GM23338 (cell line): ENCODE data around the gene MIGA1.

Experiments
- CREB1 ChIP-seq: fragments of 250-450 bp; sonication (Bioruptor Pico); IDR thresholded peaks from 2 replicates; pipeline ENCODE4 v1.5.0; 2020; ENCODE audit warnings: low read depth, mild to moderate bottlenecking, moderate library complexity
- CTCF ChIP-seq, 2 experiments: fragments of 200-600 bp in 1 of 2; sonication (generic) in 1 of 2; conservative IDR thresholded peaks; 2 replicates each; pipeline versions ENCODE4 v1.5.1 to v1.6.1; 2016 to 2017; ENCODE audit warnings: antibody characterized with exemption in 2 of 2, low read depth in 2 of 2, mild to moderate bottlenecking in 2 of 2, moderate library complexity in 1 of 2
- EZH2phosphoT487 ChIP-seq: fragments of 200-600 bp; sonication (generic); IDR thresholded peaks from one replicate; pipeline ENCODE4 v1.8.1; 2018; ENCODE audit warnings: antibody characterized with exemption; ENCODE audit not compliant: unreplicated experiment
- JUNB ChIP-seq: IDR thresholded peaks from one replicate; pipeline ENCODE4 v1.6.1; 2016; ENCODE audit warnings: antibody characterized with exemption; ENCODE audit not compliant: unreplicated experiment
- POLR2AphosphoS5 ChIP-seq: IDR thresholded peaks from 2 replicates; pipeline ENCODE4 v1.6.1; 2016; ENCODE audit warnings: antibody characterized with exemption, low read depth
- ZNF331 ChIP-seq: fragments of 250-450 bp; sonication (Bioruptor Pico); IDR thresholded peaks from 2 replicates; pipeline ENCODE4 v1.5.0; 2020; ENCODE audit warnings: low read depth, mild to moderate bottlenecking, moderate library complexity
- TF ChIP-seq, protein P1 (sequence below): IDR thresholded peaks from one replicate; pipeline ENCODE4 v1.6.1; 2018; ENCODE audit warnings: antibody characterized with exemption; ENCODE audit not compliant: unreplicated experiment

DNA sequence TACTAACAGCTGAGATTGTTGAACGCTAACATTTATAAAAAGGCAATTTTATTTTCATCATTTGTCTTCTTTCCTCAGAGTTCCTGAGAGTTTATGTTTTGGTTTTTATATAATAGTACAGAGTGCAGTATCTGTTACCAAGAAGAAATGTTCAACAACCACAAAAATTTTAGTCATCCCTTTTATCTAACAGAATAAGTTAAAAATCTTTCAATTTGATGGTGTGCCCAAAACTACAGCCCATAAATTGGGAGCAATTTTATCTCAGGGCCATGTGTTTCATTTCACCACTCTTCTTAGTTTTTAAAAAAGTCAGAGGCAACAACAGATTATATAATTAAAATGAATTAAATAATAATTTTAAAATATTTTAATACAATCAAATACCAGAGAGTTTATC lies 146.1 kb downstream of the MIGA1 start:
- TF ChIP-seq CTCF (conservative IDR thresholded peaks at IDR 0.05; ENCODE audit: low read depth in 2 of 2): no peak
- TF ChIP-seq, protein P1, sequence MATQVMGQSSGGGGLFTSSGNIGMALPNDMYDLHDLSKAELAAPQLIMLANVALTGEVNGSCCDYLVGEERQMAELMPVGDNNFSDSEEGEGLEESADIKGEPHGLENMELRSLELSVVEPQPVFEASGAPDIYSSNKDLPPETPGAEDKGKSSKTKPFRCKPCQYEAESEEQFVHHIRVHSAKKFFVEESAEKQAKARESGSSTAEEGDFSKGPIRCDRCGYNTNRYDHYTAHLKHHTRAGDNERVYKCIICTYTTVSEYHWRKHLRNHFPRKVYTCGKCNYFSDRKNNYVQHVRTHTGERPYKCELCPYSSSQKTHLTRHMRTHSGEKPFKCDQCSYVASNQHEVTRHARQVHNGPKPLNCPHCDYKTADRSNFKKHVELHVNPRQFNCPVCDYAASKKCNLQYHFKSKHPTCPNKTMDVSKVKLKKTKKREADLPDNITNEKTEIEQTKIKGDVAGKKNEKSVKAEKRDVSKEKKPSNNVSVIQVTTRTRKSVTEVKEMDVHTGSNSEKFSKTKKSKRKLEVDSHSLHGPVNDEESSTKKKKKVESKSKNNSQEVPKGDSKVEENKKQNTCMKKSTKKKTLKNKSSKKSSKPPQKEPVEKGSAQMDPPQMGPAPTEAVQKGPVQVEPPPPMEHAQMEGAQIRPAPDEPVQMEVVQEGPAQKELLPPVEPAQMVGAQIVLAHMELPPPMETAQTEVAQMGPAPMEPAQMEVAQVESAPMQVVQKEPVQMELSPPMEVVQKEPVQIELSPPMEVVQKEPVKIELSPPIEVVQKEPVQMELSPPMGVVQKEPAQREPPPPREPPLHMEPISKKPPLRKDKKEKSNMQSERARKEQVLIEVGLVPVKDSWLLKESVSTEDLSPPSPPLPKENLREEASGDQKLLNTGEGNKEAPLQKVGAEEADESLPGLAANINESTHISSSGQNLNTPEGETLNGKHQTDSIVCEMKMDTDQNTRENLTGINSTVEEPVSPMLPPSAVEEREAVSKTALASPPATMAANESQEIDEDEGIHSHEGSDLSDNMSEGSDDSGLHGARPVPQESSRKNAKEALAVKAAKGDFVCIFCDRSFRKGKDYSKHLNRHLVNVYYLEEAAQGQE: no peak
- TF ChIP-seq POLR2AphosphoS5: no peak
- TF ChIP-seq CREB1 (CRISPR knock-in tag): no peak
- TF ChIP-seq JUNB: no peak
- TF ChIP-seq EZH2phosphoT487: no peak
- no peak for TF ChIP-seq ZNF331 (CRISPR knock-in tag)
